Type B pancreatic cell (in vitro differentiated cells): ENCODE measurements around the gene GALNT10. TPM values are rescaled to one million over a fixed set of nuclear protein-coding genes. Genes with fewer than 3 reads are reported as not detected.

Experiments used
- DNase-seq: peaks from one replicate; pipeline ENCODE4 v3.0.0; 2021; ENCODE audit warnings: mixed read lengths; ENCODE audit not compliant: unreplicated experiment; ENCODE audit errors: extremely low spot score
- H3K27ac Mint-ChIP-seq: 2 replicates; pipeline ENCODE4 v1.8.0; 2021; ENCODE audit warnings: mild to moderate bottlenecking, mixed read lengths
- H3K27me3 Mint-ChIP-seq: 2 replicates; pipeline ENCODE4 v1.8.0; 2021; ENCODE audit warnings: mixed read lengths
- H3K36me3 Mint-ChIP-seq: 2 replicates; pipeline ENCODE4 v1.8.0; 2021; ENCODE audit warnings: mixed read lengths
- H3K4me1 Mint-ChIP-seq: one replicate; pipeline ENCODE4 v1.8.0; 2021; ENCODE audit warnings: mixed read lengths; ENCODE audit not compliant: unreplicated experiment
- H3K4me3 Mint-ChIP-seq: 2 replicates; pipeline ENCODE4 v1.8.0; 2021; ENCODE audit warnings: mild to moderate bottlenecking, mixed read lengths
- H3K9me3 Mint-ChIP-seq: 2 replicates; pipeline ENCODE4 v1.8.0; 2021; ENCODE audit warnings: mixed read lengths
- total RNA-seq: library from RNA; stranded (reverse); gene quantifications from 2 replicates; pipeline ENCODE4 v1.2.1, GENCODE V29; 2021; ENCODE audit warnings: low replicate concordance
- TF ChIP-seq, protein P1 (sequence below): fragments of 200-600 bp; sonication (generic); conservative IDR thresholded peaks from 2 replicates; pipeline ENCODE4 v1.5.0; 2021; ENCODE audit warnings: antibody characterized with exemption, mild to moderate bottlenecking

GALNT10 gene
- total RNA-seq, 1 donor from 2014 or later, result 23.0 TPM

DNA sequence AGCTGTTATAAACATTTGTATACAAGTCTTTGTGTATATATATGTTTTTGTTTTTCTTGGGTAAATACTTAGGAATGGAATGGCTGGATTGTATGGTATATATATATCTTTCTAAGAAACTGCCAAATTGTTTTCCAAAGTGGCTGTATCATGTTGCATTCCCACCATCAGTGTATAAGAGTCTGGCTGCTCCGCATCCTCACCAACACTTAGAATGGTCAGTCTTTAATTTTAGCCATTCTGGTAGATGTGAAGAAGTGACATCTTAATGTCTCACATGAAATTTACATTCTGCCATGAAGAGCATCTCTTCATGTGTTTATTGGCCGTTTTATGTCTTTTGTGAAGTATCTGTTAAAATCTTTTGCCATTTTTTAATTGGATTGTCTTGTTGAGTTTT lies 31.9 kb downstream of the GALNT10 start:
- Mint-ChIP-seq H3K4me1 (peaks cover 25% of the 10 kb centered on the region), H3K9me3 (peaks cover 5% of the 10 kb centered on the region), H3K27ac (no peak overlapping the region)

GRCh38 chr5:154223320-154223719 lies 32.8 kb downstream of the GALNT10 start:
- Mint-ChIP-seq H3K4me3 (no peak overlapping the region), H3K36me3 (peaks cover 5% of the 10 kb centered on the region), H3K9me3 (peaks cover 5% of the 10 kb centered on the region), H3K27me3 (no peaks in the 10 kb centered on the region), H3K27ac (no peak overlapping the region), H3K4me1 (peaks cover 20% of the 10 kb centered on the region)
- TF ChIP-seq, protein P1, sequence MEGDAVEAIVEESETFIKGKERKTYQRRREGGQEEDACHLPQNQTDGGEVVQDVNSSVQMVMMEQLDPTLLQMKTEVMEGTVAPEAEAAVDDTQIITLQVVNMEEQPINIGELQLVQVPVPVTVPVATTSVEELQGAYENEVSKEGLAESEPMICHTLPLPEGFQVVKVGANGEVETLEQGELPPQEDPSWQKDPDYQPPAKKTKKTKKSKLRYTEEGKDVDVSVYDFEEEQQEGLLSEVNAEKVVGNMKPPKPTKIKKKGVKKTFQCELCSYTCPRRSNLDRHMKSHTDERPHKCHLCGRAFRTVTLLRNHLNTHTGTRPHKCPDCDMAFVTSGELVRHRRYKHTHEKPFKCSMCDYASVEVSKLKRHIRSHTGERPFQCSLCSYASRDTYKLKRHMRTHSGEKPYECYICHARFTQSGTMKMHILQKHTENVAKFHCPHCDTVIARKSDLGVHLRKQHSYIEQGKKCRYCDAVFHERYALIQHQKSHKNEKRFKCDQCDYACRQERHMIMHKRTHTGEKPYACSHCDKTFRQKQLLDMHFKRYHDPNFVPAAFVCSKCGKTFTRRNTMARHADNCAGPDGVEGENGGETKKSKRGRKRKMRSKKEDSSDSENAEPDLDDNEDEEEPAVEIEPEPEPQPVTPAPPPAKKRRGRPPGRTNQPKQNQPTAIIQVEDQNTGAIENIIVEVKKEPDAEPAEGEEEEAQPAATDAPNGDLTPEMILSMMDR, result no peak
- no peak for DNase-seq

More for the DNA sequence above, 31.9 kb downstream of the GALNT10 start:
- H3K27me3 Mint-ChIP-seq, result no peaks in the 10 kb centered on the region
- H3K4me3 Mint-ChIP-seq, result no peak overlapping the region
- no peak for DNase-seq
- peaks cover 5% of the 10 kb centered on the region for H3K36me3 Mint-ChIP-seq
- TF ChIP-seq, protein P1, result no peak

DNA sequence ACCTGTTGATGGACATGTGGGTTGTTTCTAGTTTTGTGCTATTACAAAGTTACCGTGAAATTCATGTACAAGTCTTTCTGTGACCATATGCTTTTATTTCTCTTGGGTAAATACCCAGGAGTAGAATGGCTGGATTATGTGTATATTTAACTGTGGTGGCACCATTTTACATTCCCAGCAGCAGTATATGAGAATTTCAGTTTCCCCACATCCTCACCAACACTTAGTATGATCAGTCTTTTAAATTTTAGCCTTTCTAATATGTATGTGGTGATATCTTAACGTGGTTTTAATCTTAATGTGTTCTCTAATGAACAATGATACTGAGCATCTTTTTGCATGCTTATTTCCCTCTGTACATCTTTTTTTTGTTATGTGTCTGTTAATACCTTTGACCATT lies 36.6 kb downstream of the GALNT10 start:
- peaks cover under 1% of the 10 kb centered on the region for H3K4me1 Mint-ChIP-seq
- TF ChIP-seq, protein P1, result no peak
- no peak for DNase-seq
- H3K9me3 Mint-ChIP-seq, result peaks cover 5% of the 10 kb centered on the region
- no peaks in the 10 kb centered on the region for H3K27me3 Mint-ChIP-seq
- no peak overlapping the region for H3K4me3 Mint-ChIP-seq
- peaks cover 8% of the 10 kb centered on the region for H3K36me3 Mint-ChIP-seq
- H3K27ac Mint-ChIP-seq, result no peak overlapping the region

- Mint-ChIP-seq H3K36me3 (peaks cover 8% of the 10 kb centered on the region), H3K27ac (no peak overlapping the region), H3K4me3 (no peak overlapping the region), H3K4me1 (no peaks in the 10 kb centered on the region), H3K9me3 (peaks cover 5% of the 10 kb centered on the region), H3K27me3 (no peaks in the 10 kb centered on the region)
- TF ChIP-seq, protein P1, result no peak
- DNase-seq, result no peak
Observed at GRCh38 chr5:154228696-154229095, 38.2 kb downstream of the GALNT10 start.

DNA sequence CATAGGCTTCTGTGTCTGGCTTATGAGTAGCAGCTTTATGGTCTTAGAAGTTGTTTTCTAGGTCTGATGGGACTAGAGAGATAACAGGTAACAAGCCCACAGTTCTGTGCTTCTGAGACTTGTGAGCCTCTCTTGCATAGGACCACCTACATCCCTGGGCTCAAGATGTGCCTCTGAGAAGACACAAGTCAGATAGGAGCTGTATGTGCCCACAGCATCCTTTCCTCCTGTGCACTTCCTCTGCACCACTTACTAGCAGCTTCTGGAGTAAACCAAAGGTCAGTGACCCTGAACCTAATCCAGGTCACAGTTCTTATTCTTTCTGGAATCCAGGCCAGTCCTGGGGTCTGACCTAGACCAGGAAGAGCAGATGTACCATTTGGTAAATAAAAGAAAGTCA lies 40.0 kb downstream of the GALNT10 start:
- TF ChIP-seq, protein P1, result no peak
- H3K27me3 Mint-ChIP-seq, result no peaks in the 10 kb centered on the region
- H3K27ac Mint-ChIP-seq, result no peak overlapping the region
- H3K4me1 Mint-ChIP-seq, result no peaks in the 10 kb centered on the region
- H3K36me3 Mint-ChIP-seq, result peaks cover 8% of the 10 kb centered on the region
- H3K4me3 Mint-ChIP-seq, result no peak overlapping the region
- no peak for DNase-seq
- peaks cover 5% of the 10 kb centered on the region for H3K9me3 Mint-ChIP-seq

DNA sequence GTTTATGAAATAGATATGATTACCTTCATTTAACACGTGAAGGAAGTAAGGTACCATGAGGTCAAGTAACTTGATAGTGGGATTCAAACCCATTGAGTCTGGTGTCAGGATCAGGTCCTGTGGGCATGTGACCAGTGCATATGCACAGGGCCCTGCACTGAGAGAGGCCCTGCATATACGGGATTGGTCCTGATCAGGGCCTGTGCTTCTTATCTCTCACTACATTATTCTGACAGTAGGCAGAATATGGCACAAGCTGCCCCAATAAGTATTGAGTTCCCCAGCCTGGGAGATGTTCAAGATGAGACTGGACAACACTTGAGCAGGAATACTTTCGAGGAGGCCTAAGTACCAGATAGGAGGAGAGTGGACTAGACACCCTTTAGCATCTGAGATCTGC lies 44.0 kb downstream of the GALNT10 start:
- DNase-seq, result no peak
- H3K27ac Mint-ChIP-seq, result no peak overlapping the region
- no peak overlapping the region for H3K4me3 Mint-ChIP-seq
- no peaks in the 10 kb centered on the region for H3K9me3 Mint-ChIP-seq
- H3K4me1 Mint-ChIP-seq, result peaks cover 5% of the 10 kb centered on the region
- TF ChIP-seq, protein P1, result no peak
- no peaks in the 10 kb centered on the region for H3K27me3 Mint-ChIP-seq
- H3K36me3 Mint-ChIP-seq, result no peaks in the 10 kb centered on the region
